Chondrocyte (in vitro differentiated cells): ENCODE results near the gene AUTS2. TPM values are rescaled to one million over a fixed set of nuclear protein-coding genes. Genes with fewer than 3 reads are reported as not detected.

Source experiments
- DNase-seq: peaks from one replicate; pipeline ENCODE4 v3.0.0; 2021; ENCODE audit warnings: mixed read lengths, low spot score
- H3K27ac Mint-ChIP-seq: one replicate; pipeline ENCODE4 v1.8.0; 2021; ENCODE audit warnings: mild to moderate bottlenecking, moderate library complexity, mixed read lengths; ENCODE audit not compliant: unreplicated experiment
- H3K27me3 Mint-ChIP-seq: 2 replicates; pipeline ENCODE4 v1.8.0; 2021; ENCODE audit warnings: low read depth, mixed read lengths
- H3K36me3 Mint-ChIP-seq: 2 replicates; pipeline ENCODE4 v1.8.0; 2021; ENCODE audit warnings: low read depth, mixed read lengths
- H3K4me1 Mint-ChIP-seq: 2 replicates; pipeline ENCODE4 v1.8.0; 2021; ENCODE audit warnings: low read depth, mild to moderate bottlenecking, mixed read lengths
- H3K4me3 Mint-ChIP-seq: one replicate; pipeline ENCODE4 v1.8.0; 2021; ENCODE audit warnings: mild to moderate bottlenecking, moderate library complexity, mixed read lengths; ENCODE audit not compliant: unreplicated experiment
- H3K9me3 Mint-ChIP-seq: 2 replicates; pipeline ENCODE4 v1.8.0; 2021; ENCODE audit warnings: low read depth, mixed read lengths
- total RNA-seq: library from RNA; stranded (reverse); gene quantifications from 3 replicates; pipeline ENCODE4 v1.2.1, GENCODE V29; 2021
- TF ChIP-seq, protein P1 (sequence below): fragments of 200-600 bp; sonication (generic); IDR thresholded peaks from 2 replicates; pipeline ENCODE4 v1.5.0; 2021; ENCODE audit warnings: antibody characterized with exemption, mild to moderate bottlenecking, moderate library complexity

AUTS2 gene
- total RNA-seq, 1 donor from 2014 or later, result 31.5 TPM

DNA sequence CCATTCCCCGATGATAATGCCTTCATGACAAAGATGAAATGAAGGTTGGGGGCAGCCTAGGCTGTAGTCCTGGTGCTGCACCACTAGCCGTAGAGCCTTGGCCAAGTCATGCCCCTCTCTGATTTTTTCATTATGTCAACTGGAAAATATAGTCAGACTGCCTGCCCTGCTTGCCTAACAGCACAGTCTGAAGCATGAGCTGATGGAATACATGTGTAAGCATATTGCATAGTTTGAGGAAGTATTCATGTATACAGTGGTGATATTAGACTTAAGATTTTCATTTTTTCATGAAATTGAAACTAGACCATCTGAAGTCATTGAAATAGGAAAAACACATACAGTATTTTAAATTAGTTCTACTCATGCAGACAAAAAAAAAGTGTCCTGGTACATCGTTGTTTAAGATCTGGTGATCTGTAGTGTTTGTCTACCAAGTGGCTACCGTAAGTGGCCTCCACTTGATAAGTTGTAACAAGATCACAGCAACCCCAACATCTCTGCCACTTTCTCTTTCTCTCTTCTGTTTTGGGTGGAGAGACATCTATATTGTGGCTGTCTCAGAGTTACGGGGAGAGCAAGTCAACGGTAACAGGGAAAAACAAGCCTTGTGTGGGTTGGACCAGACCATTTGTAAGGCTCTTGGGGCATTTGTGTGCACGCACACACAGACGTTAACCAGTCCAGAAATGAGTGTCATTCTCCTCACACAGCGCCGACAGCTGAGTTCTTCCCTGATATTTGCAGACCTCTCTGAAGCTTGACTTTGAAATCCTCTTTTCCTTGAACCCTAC lies 817.1 kb downstream of the AUTS2 start:
- Mint-ChIP-seq H3K27me3 (no peaks in the 10 kb centered on the region), H3K9me3 (no peaks in the 10 kb centered on the region), H3K27ac (no peak overlapping the region), H3K36me3 (peaks cover 4% of the 10 kb centered on the region), H3K4me1 (no peaks in the 10 kb centered on the region), H3K4me3 (no peak overlapping the region)
- TF ChIP-seq, protein P1, sequence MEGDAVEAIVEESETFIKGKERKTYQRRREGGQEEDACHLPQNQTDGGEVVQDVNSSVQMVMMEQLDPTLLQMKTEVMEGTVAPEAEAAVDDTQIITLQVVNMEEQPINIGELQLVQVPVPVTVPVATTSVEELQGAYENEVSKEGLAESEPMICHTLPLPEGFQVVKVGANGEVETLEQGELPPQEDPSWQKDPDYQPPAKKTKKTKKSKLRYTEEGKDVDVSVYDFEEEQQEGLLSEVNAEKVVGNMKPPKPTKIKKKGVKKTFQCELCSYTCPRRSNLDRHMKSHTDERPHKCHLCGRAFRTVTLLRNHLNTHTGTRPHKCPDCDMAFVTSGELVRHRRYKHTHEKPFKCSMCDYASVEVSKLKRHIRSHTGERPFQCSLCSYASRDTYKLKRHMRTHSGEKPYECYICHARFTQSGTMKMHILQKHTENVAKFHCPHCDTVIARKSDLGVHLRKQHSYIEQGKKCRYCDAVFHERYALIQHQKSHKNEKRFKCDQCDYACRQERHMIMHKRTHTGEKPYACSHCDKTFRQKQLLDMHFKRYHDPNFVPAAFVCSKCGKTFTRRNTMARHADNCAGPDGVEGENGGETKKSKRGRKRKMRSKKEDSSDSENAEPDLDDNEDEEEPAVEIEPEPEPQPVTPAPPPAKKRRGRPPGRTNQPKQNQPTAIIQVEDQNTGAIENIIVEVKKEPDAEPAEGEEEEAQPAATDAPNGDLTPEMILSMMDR, result no peak
- DNase-seq, result no peak

DNA sequence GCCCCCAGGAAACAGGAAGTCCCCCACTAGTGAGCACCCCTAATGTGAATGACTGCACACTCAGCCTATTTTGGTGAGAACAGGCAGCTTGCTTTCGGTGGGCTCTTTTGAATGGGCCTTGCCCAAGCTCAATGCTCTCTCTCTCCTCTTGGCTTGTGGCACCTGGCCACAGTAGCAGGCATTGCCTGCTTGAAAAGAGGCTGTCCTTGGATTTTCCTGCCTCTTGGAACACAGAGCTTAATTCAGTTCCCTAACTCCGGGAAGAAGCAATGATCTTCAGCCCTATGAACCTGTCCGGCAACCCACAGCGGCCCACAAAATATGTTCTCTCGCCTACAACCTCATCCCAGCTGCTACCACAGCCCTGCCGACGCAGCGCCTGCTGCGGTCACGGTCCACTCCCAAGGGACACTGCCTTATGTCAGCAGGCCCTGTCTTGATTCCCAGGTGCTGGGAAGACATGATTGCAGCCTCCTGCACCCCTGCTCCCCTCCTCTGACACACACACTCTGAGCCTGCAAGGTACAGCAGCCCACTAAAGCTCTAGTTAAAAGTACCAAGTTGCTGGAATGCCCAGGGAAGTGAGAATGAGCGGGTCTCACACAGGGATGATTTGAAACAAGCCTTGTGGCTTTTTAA lies 818.2 kb downstream of the AUTS2 start:
- no peaks in the 10 kb centered on the region for H3K27me3 Mint-ChIP-seq
- DNase-seq, result no peak
- no peak overlapping the region for H3K27ac Mint-ChIP-seq
- H3K4me3 Mint-ChIP-seq, result no peak overlapping the region
- no peaks in the 10 kb centered on the region for H3K4me1 Mint-ChIP-seq
- H3K9me3 Mint-ChIP-seq, result no peaks in the 10 kb centered on the region
- TF ChIP-seq, protein P1, result no peak
- peaks cover 4% of the 10 kb centered on the region for H3K36me3 Mint-ChIP-seq

DNA sequence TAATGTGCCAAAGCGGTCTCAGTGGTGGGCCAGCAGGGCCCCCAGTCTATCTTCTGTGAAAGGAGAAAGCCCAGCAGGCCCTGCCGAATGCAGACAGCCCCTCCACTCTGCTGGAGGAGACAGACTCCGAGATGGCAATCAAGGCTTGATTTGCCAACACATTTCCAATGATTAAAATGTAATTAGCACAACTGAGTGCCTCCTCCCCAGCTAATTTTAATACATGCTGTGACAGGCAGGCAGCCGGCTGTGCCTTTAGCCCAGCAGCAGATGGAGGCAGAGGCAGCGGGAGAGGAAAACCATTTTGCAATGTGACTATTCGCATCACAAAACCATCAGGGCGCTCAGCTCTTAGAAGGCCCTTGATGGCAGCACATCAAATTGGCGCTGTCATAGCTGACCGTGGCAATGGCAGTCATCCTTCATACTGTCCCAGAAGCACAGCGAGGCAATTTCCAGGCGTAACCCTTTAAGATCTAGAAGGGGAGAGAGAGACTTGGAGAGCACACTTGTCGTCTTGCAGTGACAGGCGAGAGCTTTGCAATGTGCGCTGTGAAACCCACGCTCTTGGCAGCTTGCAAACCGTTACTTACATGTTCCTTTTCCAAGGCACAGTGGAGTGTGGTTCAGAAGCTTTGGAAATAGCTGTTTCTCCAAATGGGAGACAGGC lies 818.8 kb downstream of the AUTS2 start:
- Mint-ChIP-seq H3K9me3 (no peaks in the 10 kb centered on the region), H3K4me3 (no peak overlapping the region), H3K27ac (no peak overlapping the region), H3K27me3 (no peaks in the 10 kb centered on the region), H3K36me3 (peaks cover 4% of the 10 kb centered on the region), H3K4me1 (no peaks in the 10 kb centered on the region)
- TF ChIP-seq, protein P1, result no peak
- DNase-seq, result no peak

DNA sequence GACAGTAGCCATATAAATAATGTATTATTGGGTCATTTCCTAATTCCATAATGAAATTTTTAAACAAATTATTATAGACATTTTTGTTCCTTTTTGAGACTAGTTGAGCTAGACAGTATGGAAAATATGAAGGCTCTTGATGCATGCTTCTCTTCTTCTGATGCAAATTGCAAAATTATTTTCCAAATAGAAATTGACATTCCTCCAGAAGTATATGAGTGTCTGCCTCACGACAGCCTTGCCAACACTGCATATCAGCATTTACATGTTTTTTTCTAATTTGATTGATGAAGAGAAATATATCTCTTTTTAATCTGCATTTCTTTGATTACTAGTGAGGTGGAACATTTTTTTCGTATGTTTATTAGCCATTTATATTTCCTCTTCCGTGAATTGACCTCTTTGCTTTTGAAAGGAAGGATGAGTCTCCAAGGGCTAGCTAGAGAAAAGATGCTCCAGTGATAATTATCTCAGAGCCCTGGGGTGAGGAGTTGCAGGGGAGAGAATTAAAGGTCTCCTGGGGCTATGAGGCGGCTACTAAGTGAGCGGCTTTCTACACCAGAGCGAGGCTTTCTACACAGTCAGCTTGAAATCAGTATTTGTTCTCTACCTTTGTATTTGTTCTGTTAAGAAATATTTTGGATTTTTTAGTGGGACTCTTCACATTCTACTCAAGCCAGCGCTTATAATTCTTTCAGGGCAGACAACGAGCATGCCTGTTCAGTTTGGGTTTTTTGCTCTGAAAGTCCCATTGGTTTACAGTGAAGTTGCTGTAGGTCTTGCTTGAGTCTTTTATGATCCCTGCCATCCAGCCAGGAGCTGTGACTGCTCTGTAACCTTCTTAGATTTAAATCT lies 821.5 kb downstream of the AUTS2 start:
- Mint-ChIP-seq H3K4me1 (no peaks in the 10 kb centered on the region), H3K27me3 (no peaks in the 10 kb centered on the region), H3K36me3 (no peaks in the 10 kb centered on the region), H3K27ac (no peak overlapping the region), H3K4me3 (no peak overlapping the region), H3K9me3 (no peaks in the 10 kb centered on the region)
- TF ChIP-seq, protein P1, result no peak
- DNase-seq, result no peak

DNA sequence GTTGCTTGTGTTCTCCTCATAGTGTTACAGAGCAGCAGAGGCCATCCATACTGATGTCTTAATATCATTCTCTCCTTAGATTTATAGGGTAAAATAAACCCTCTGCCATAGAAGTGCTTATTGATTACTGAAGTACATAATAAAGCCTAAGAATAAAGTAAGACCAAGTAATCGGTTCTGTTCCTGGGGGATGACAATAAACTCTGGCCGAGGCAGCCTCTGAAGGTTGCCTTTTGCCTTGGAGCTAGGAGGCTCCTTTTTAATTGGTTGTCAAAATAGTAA lies 822.0 kb downstream of the AUTS2 start:
- Mint-ChIP-seq H3K27ac (no peak overlapping the region), H3K27me3 (no peaks in the 10 kb centered on the region), H3K4me1 (no peaks in the 10 kb centered on the region), H3K9me3 (no peaks in the 10 kb centered on the region), H3K36me3 (no peaks in the 10 kb centered on the region), H3K4me3 (no peak overlapping the region)
- no peak for DNase-seq
- TF ChIP-seq, protein P1, result no peak
